ENCODE measurements around the gene AHI1.
"Not testable (repeated sequence)": the region's sequence is repeated elsewhere in the genome, so short reads cannot be mapped to it uniquely, and the experiment has no call there.

AHI1 gene

GRCh38 chr6:135251498-135252441 is 245.8 kb downstream of the AHI1 start:
- Histone ChIP-seq H3K4me3 (ENCODE audit: low read length) (no peak overlapping the region), H3K9me3 (ENCODE audit: control insufficient read depth, insufficient read depth, low read length) (no peaks in the 10 kb centered on the region), H3K4me1 (ENCODE audit: control insufficient read depth, insufficient read depth, low read length) (peaks cover 6% of the 10 kb centered on the region; the same call in 1 of the 2 replicates), H3K36me3 (ENCODE audit: control insufficient read depth, insufficient read depth, low read length) (no peaks in the 10 kb centered on the region), H3K27me3 (ENCODE audit: control insufficient read depth, insufficient read depth, low read length) (no peaks in the 10 kb centered on the region), H3K27ac (ENCODE audit: low read length) (peak overlapping the region; percentile 71)
- no peak for DNase-seq (ENCODE audit: low read depth, low spot score)
- WGBS (ENCODE audit: insufficient coverage, insufficient read length): no CpG with 5 or more reads among the region's 13 CpGs

DNA sequence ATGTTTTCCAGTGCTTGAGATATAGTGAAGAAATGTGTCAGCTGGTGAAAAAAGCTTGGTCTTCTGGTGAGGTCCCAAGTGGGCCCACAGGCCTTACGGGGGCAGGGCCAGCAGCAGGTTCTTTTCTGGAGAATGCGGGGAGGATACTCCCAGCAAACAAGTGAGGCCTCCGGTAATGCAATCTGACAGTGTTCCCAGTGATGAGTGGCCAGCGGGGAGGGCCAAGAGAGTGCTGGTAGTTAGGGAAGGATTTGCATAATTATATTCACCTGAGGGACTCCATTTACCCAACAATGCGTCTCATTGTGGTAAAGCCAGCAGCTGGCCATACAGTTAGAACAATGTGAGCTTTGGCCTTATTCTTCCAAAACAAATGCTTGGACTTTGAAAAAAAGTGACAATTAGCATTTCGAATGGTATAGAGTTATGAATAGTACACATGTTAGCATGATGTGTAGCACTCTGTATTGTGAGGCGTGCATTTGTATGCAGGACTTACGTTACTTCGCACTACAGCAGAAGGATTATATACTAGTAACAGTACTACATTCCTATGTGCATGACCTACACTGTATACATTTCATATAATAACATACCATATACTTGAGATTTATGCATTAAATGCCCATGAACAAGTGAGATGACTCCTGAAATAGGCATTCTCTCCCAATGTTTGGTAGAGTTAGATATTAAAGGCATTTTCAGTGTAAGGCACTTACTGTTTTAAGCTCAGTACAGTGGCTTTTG is 246.6 kb downstream of the AHI1 start:
- Histone ChIP-seq H3K27me3 (ENCODE audit: control insufficient read depth, insufficient read depth, low read length) (no peaks in the 10 kb centered on the region), H3K36me3 (ENCODE audit: control insufficient read depth, insufficient read depth, low read length) (no peaks in the 10 kb centered on the region), H3K4me3 (ENCODE audit: low read length) (no peak overlapping the region), H3K9me3 (ENCODE audit: control insufficient read depth, insufficient read depth, low read length) (no peaks in the 10 kb centered on the region), H3K27ac (ENCODE audit: low read length) (peak overlapping the region; percentile 71), H3K4me1 (ENCODE audit: control insufficient read depth, insufficient read depth, low read length) (peaks cover 6% of the 10 kb centered on the region; the same call in 1 of the 2 replicates)
- no CpG with 5 or more reads among the region's 9 CpGs for WGBS (ENCODE audit: insufficient coverage, insufficient read length)
- DNase-seq (ENCODE audit: low read depth, low spot score): peak; percentile 52

- H3K9me3 ChIP-seq (ENCODE audit: control insufficient read depth, insufficient read depth, low read length): no peaks in the 10 kb centered on the region
- DNase-seq (ENCODE audit: low read depth, low spot score): no peak
- H3K36me3 ChIP-seq (ENCODE audit: control insufficient read depth, insufficient read depth, low read length): no peaks in the 10 kb centered on the region
- WGBS (ENCODE audit: insufficient coverage, insufficient read length): 100% methylated on average over 5 of the region's 9 CpGs
- no peak overlapping the region for H3K27ac ChIP-seq (ENCODE audit: low read length)
- no peaks in the 10 kb centered on the region for H3K27me3 ChIP-seq (ENCODE audit: control insufficient read depth, insufficient read depth, low read length)
- no peak overlapping the region for H3K4me3 ChIP-seq (ENCODE audit: low read length)
- peaks cover 6% of the 10 kb centered on the region; the same call in 1 of the 2 replicates for H3K4me1 ChIP-seq (ENCODE audit: control insufficient read depth, insufficient read depth, low read length)
Observed at GRCh38 chr6:135250234-135250633, 247.3 kb downstream of the AHI1 start.

DNA sequence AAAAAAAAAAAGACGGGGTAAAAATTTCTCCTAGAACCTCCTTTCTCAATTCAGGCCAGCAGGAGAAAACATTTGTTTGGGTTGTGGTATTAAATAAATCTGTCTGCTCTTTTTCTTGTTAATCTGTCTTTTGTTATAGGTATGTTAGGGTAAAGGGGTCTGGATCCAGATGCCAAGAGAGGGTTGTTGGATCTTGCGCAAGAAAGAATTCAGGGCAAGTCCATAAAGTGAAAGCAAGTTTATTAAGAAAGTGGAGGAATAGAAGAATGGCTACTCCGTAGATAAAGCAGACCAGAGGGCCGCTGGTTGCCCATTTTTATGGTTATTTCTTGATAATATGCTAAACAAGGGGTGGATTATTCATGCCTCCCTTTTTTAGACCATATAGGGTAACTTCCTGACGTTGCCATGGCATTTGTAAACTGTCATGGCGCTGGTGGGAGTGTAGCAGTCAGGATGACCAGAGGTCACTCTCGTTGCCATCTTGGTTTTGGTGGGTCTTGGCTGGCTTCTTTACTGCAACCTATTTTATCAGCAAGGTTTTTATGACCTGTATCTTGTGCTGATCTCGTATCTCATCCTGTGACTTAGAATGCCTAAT is 251.0 kb downstream of the AHI1 start:
- WGBS (ENCODE audit: insufficient coverage, insufficient read length): no CpG with 5 or more reads among the region's 8 CpGs
- H3K4me1 ChIP-seq (ENCODE audit: control insufficient read depth, insufficient read depth, low read length); H3K27ac ChIP-seq (ENCODE audit: low read length): not testable (repeated sequence)

GRCh38 chr6:135244805-135245204 is 252.7 kb downstream of the AHI1 start:
- WGBS (ENCODE audit: insufficient coverage, insufficient read length): no CpG with 5 or more reads among the region's 6 CpGs
- Histone ChIP-seq H3K36me3 (ENCODE audit: control insufficient read depth, insufficient read depth, low read length) (no peaks in the 10 kb centered on the region), H3K9me3 (ENCODE audit: control insufficient read depth, insufficient read depth, low read length) (no peaks in the 10 kb centered on the region), H3K27ac (ENCODE audit: low read length) (no peak overlapping the region), H3K27me3 (ENCODE audit: control insufficient read depth, insufficient read depth, low read length) (no peaks in the 10 kb centered on the region), H3K4me1 (ENCODE audit: control insufficient read depth, insufficient read depth, low read length) (no peaks in the 10 kb centered on the region; the same call in 1 of the 2 replicates), H3K4me3 (ENCODE audit: low read length) (no peak overlapping the region)
- DNase-seq (ENCODE audit: low read depth, low spot score): no peak

More for the DNA sequence above, 251.0 kb downstream of the AHI1 start:
- not testable (repeated sequence) for DNase-seq (ENCODE audit: low read depth, low spot score); H3K36me3 ChIP-seq (ENCODE audit: control insufficient read depth, insufficient read depth, low read length); H3K27me3 ChIP-seq (ENCODE audit: control insufficient read depth, insufficient read depth, low read length); H3K4me3 ChIP-seq (ENCODE audit: low read length); H3K9me3 ChIP-seq (ENCODE audit: control insufficient read depth, insufficient read depth, low read length)

DNA sequence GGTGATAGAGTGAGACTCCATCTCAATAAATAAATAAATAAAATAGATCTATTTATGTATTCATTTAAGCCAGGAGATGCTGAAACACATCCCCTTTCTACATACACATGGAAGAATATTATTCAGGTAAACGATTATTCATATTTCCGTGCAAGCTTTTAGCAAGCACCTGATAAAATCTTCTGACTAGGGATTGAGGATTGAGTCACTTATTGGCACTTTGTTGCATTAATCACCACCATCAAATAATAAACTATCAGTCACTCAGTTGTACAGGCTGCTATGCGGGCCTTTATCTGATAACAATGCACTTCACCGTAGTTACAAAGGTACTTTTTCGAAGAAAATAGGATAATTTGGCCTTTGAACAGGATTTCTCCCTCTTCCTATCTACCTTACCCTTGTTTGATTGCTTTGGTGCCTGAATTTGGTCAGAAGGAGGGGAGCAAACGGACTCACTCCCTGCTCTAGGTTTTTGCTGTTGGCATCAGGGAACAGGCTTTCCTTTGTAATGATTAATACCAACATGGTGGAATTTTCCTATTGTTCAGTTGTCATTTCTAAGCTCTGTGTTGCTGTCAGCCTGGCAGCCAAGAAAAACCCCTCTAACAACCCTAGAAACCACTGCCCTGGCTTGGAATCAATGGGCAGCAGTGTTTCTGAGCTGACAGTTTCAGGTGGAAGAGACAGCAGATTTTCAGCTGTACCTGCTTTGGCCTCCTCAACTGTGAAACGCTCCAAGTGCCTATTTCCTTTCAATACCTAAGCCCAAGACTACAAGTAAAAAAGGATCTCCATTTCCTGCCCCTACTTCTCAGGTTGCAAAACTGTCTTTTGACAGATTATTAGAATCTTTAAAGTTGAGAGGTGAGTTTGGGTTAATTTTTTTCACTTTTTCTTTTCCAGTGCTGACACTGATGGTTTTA is 253.4 kb downstream of the AHI1 start:
- Histone ChIP-seq H3K4me1 (ENCODE audit: control insufficient read depth, insufficient read depth, low read length) (no peaks in the 10 kb centered on the region), H3K27me3 (ENCODE audit: control insufficient read depth, insufficient read depth, low read length) (no peaks in the 10 kb centered on the region), H3K9me3 (ENCODE audit: control insufficient read depth, insufficient read depth, low read length) (no peaks in the 10 kb centered on the region), H3K36me3 (ENCODE audit: control insufficient read depth, insufficient read depth, low read length) (no peaks in the 10 kb centered on the region), H3K27ac (ENCODE audit: low read length) (no peak overlapping the region), H3K4me3 (ENCODE audit: low read length) (no peak overlapping the region)
- WGBS (ENCODE audit: insufficient coverage, insufficient read length): no CpG with 5 or more reads among the region's 7 CpGs
- no peak for DNase-seq (ENCODE audit: low read depth, low spot score)

- no peaks in the 10 kb centered on the region for H3K36me3 ChIP-seq (ENCODE audit: control insufficient read depth, insufficient read depth, low read length)
- DNase-seq (ENCODE audit: low read depth, low spot score): no peak
- H3K27me3 ChIP-seq (ENCODE audit: control insufficient read depth, insufficient read depth, low read length): no peaks in the 10 kb centered on the region
- no peaks in the 10 kb centered on the region for H3K4me1 ChIP-seq (ENCODE audit: control insufficient read depth, insufficient read depth, low read length)
- H3K27ac ChIP-seq (ENCODE audit: low read length): no peak overlapping the region
- H3K9me3 ChIP-seq (ENCODE audit: control insufficient read depth, insufficient read depth, low read length): no peaks in the 10 kb centered on the region
- no CpG with 5 or more reads among the region's 5 CpGs for WGBS (ENCODE audit: insufficient coverage, insufficient read length)
- H3K4me3 ChIP-seq (ENCODE audit: low read length): no peak overlapping the region
Observed at GRCh38 chr6:135240711-135241110, 256.8 kb downstream of the AHI1 start.

DNA sequence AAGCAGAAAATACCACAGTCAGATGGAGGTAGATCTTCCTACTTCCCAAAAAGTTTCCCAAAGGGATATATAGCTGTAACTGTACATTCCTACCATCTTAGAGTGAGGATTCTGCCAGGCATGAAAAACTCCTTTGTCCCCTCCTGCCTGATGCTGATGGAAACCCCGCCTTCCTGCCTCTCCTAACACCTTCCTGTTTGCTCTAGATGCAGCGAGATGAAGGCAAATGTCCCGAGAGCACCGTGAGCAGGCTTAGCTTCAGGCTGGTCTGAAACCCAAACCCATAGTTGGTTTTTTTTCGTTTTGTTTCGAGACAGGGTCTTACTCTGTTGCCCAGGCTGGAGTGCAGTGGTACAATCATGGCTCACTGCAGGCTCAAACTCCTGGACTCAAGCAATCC is 260.8 kb downstream of the AHI1 start:
- Histone ChIP-seq H3K36me3 (ENCODE audit: control insufficient read depth, insufficient read depth, low read length) (no peaks in the 10 kb centered on the region), H3K27ac (ENCODE audit: low read length) (no peak overlapping the region), H3K27me3 (ENCODE audit: control insufficient read depth, insufficient read depth, low read length) (no peaks in the 10 kb centered on the region), H3K4me3 (ENCODE audit: low read length) (no peak overlapping the region), H3K4me1 (ENCODE audit: control insufficient read depth, insufficient read depth, low read length) (no peaks in the 10 kb centered on the region), H3K9me3 (ENCODE audit: control insufficient read depth, insufficient read depth, low read length) (no peaks in the 10 kb centered on the region)
- WGBS (ENCODE audit: insufficient coverage, insufficient read length): no CpG with 5 or more reads among the region's 6 CpGs
- DNase-seq (ENCODE audit: low read depth, low spot score): no peak

DNA sequence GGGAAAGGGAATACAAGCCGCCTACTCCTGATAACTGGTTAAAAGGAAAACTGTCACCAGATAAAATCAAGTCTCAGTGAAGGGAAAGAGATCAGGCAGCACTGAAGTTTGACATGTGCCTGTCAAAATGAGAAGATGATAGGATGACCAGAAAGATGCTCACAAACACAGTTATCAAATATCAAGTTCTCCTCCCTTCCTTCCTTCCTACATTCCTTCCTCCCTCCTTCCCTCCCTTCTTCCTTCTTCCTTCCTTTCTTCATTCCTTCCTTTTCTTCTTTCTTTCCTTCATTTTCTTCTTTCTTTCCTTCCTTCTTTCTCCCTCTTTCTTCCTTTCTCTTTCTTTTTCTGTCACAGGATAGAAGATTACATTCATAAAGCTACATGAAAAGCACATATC is 261.2 kb downstream of the AHI1 start:
- WGBS (ENCODE audit: insufficient coverage, insufficient read length): no CpG with 5 or more reads among the region's 1 CpG
- no peaks in the 10 kb centered on the region for H3K27me3 ChIP-seq (ENCODE audit: control insufficient read depth, insufficient read depth, low read length)
- no peak for DNase-seq (ENCODE audit: low read depth, low spot score)
- no peak overlapping the region for H3K4me3 ChIP-seq (ENCODE audit: low read length)
- no peak overlapping the region for H3K27ac ChIP-seq (ENCODE audit: low read length)
- no peaks in the 10 kb centered on the region for H3K4me1 ChIP-seq (ENCODE audit: control insufficient read depth, insufficient read depth, low read length)
- H3K9me3 ChIP-seq (ENCODE audit: control insufficient read depth, insufficient read depth, low read length): no peaks in the 10 kb centered on the region
- H3K36me3 ChIP-seq (ENCODE audit: control insufficient read depth, insufficient read depth, low read length): no peaks in the 10 kb centered on the region
